ENCODE measurements around the gene ATF1.
"Not testable (repeated sequence)": the region's sequence is repeated elsewhere in the genome, so short reads cannot be mapped to it uniquely, and the experiment has no call there.

ATF1 gene

GRCh38 chr12:50753232-50753769, 10.6 kb upstream of the ATF1 start:
- no peak for DNase-seq (ENCODE audit: low spot score)

GRCh38 chr12:50764286-50765094, 589 bp downstream of the ATF1 start:
- DNase-seq (ENCODE audit: low spot score) = peak; percentile 31

GRCh38 chr12:50765095-50765911, 1.4 kb downstream of the ATF1 start:
- DNase-seq (ENCODE audit: low spot score) = peak; percentile 74

- no peak for DNase-seq (ENCODE audit: low spot score)
These were observed 4.5 kb downstream of the ATF1 start for GRCh38 chr12:50768391-50768790.

- DNase-seq (ENCODE audit: low spot score) = not testable (repeated sequence)
These were observed 4.9 kb downstream of the ATF1 start for GRCh38 chr12:50768813-50769212.

- no peak for DNase-seq (ENCODE audit: low spot score)
These were observed 7.5 kb downstream of the ATF1 start for GRCh38 chr12:50771409-50771808.

- no peak for DNase-seq (ENCODE audit: low spot score)
These were observed 8.6 kb downstream of the ATF1 start for GRCh38 chr12:50772470-50772869.

GRCh38 chr12:50772877-50773276, 9.0 kb downstream of the ATF1 start:
- DNase-seq (ENCODE audit: low spot score) = no peak

GRCh38 chr12:50775251-50775650, 11.3 kb downstream of the ATF1 start:
- DNase-seq (ENCODE audit: low spot score) = no peak

GRCh38 chr12:50776749-50777728, 13.1 kb downstream of the ATF1 start:
- no peak for DNase-seq (ENCODE audit: low spot score)

- no peak for DNase-seq (ENCODE audit: low spot score)
These were observed 15.0 kb downstream of the ATF1 start for GRCh38 chr12:50778663-50779590.

GRCh38 chr12:50780013-50780412, 16.1 kb downstream of the ATF1 start:
- DNase-seq (ENCODE audit: low spot score) = no peak

GRCh38 chr12:50784501-50784900, 20.6 kb downstream of the ATF1 start:
- DNase-seq (ENCODE audit: low spot score) = no peak

- no peak for DNase-seq (ENCODE audit: low spot score)
These were observed 21.6 kb downstream of the ATF1 start for GRCh38 chr12:50785406-50786001.

- peak; percentile 39 for DNase-seq (ENCODE audit: low spot score)
These were observed 22.8 kb downstream of the ATF1 start for GRCh38 chr12:50786498-50787231.

GRCh38 chr12:50787618-50788017, 23.7 kb downstream of the ATF1 start:
- no peak for DNase-seq (ENCODE audit: low spot score)

GRCh38 chr12:50788561-50788960, 24.7 kb downstream of the ATF1 start:
- DNase-seq (ENCODE audit: low spot score) = no peak

GRCh38 chr12:50790081-50790480, 26.2 kb downstream of the ATF1 start:
- DNase-seq (ENCODE audit: low spot score) = no peak

- DNase-seq (ENCODE audit: low spot score) = no peak
These were observed 36.0 kb downstream of the ATF1 start for GRCh38 chr12:50799908-50800307.
